Stimulated activated CD8-positive, alpha-beta memory T cell treated with anti-CD3 and anti-CD28 coated beads, Interleukin-7, amount 100 ng/mL, for 1 hour (primary cell): Measurements from ENCODE around the gene TTC6.
"Not testable (repeated sequence)": the region's sequence is repeated elsewhere in the genome, so short reads cannot be mapped to it uniquely, and the experiment has no call there.

Experiments
- DNase-seq, 2 donors: peaks; one replicate each; pipeline ENCODE4 v3.0.0-alpha.2; 2020; ENCODE audit warnings: low read depth in 2 of 2

Gene TTC6

GRCh38 chr14:37594971-37595808, at the start of gene TTC6, which contains the start of gene FOXA1:
Gene TTC6 (plus strand): TSS chr14:37595629. CDS start chr14:37622065, 26,436 bp downstream.
Gene FOXA1 (minus strand): TSS chr14:37595249. CDS start chr14:37594972, 277 bp downstream.
- no peak for DNase-seq

GRCh38 chr14:37546621-37547447, 48.6 kb upstream of the TTC6 start:
- DNase-seq, result no peak

GRCh38 chr14:37550511-37550910, 44.9 kb upstream of the TTC6 start:
- no peak for DNase-seq

- no peak for DNase-seq
Observed at GRCh38 chr14:37551119-37551518, 44.3 kb upstream of the TTC6 start.

- no peak for DNase-seq
Observed at GRCh38 chr14:37553935-37554550, 41.4 kb upstream of the TTC6 start.

GRCh38 chr14:37555596-37555995, 39.8 kb upstream of the TTC6 start:
- DNase-seq, result not testable (repeated sequence)

- DNase-seq, result no peak
Observed at GRCh38 chr14:37558740-37559139, 36.7 kb upstream of the TTC6 start.

GRCh38 chr14:37559386-37559785, 36.0 kb upstream of the TTC6 start:
- DNase-seq, result no peak

GRCh38 chr14:37563189-37563588, 32.2 kb upstream of the TTC6 start:
- no peak for DNase-seq

GRCh38 chr14:37565550-37565949, 29.9 kb upstream of the TTC6 start:
- no peak for DNase-seq

GRCh38 chr14:37566811-37567371, 28.5 kb upstream of the TTC6 start:
- DNase-seq, result no peak

- DNase-seq, result no peak
Observed at GRCh38 chr14:37569729-37570128, 25.7 kb upstream of the TTC6 start.

GRCh38 chr14:37571391-37571790, 24.0 kb upstream of the TTC6 start:
- DNase-seq, result no peak

GRCh38 chr14:37573356-37573755, 22.1 kb upstream of the TTC6 start:
- no peak for DNase-seq

GRCh38 chr14:37579274-37579673, 16.2 kb upstream of the TTC6 start:
- DNase-seq, result no peak

GRCh38 chr14:37580146-37580545, 15.3 kb upstream of the TTC6 start:
- no peak for DNase-seq

- no peak for DNase-seq
Observed at GRCh38 chr14:37583358-37584210, 11.8 kb upstream of the TTC6 start.

- no peak for DNase-seq
Observed at GRCh38 chr14:37584211-37585100, 11.0 kb upstream of the TTC6 start.

- no peak for DNase-seq
Observed at GRCh38 chr14:37585101-37585511, 10.3 kb upstream of the TTC6 start.
